HEK293 (cell line): ENCODE measurements around the gene CALHM3.

ENCODE experiments used
- CTCF ChIA-PET: fragments of 350-600 bp; formaldehyde crosslinking; extraction: SDS; loops from one replicate; lab custom pipeline; 2021; ENCODE audit warnings: antibody characterized with exemption; lab: Yijun Ruan, JAX
- POLR2A ChIA-PET: fragments of 300-600 bp; formaldehyde crosslinking; extraction: SDS; loops from one replicate; lab custom pipeline; 2020; ENCODE audit warnings: antibody characterized with exemption, inconsistent platforms; lab: Yijun Ruan, JAX
- H3K27ac ChIP-seq: fragments of 200-500 bp; sonication (Bioruptor generic); 2 replicates; pipeline ENCODE4 v1.5.1; 2014; ENCODE audit warnings: low read depth, low read length, control low read depth, inconsistent platforms; ENCODE audit errors: extremely low read depth
- H3K36me3 ChIP-seq, 2 experiments: fragments of 200-500 bp in 1 of 2; sonication (Bioruptor generic) in 1 of 2; 1 replicate in 1 of 2; 2 replicates in 1 of 2; pipeline ENCODE4 v1.5.1; 2014 to 2017; ENCODE audit warnings: inconsistent platforms in 2 of 2, low read length in 2 of 2; ENCODE audit not compliant: control insufficient read depth in 2 of 2, insufficient read depth in 1 of 2
- H3K4me1 ChIP-seq: fragments of 200-500 bp; sonication (Bioruptor generic); 2 replicates; pipeline ENCODE4 v1.5.1; 2014; ENCODE audit warnings: mild to moderate bottlenecking, low read length, inconsistent platforms; ENCODE audit not compliant: control insufficient read depth, insufficient read depth
- H3K4me3 ChIP-seq: 2 replicates; pipeline ENCODE4 v1.5.1; 2011; ENCODE audit warnings: low read depth, mild to moderate bottlenecking, control low read depth, low read length, moderate library complexity
- H3K9me3 ChIP-seq: fragments of 200-500 bp; sonication (Bioruptor generic); 2 replicates; pipeline ENCODE4 v1.5.1; 2014; ENCODE audit warnings: low read depth, low read length, inconsistent platforms; ENCODE audit not compliant: control insufficient read depth, insufficient read depth
- BCL11B ChIP-seq: fragments of 450-650 bp; formaldehyde crosslinking; IDR thresholded peaks from 2 replicates; pipeline ENCODE4 v1.5.1; 2016; ENCODE audit warnings: low read depth, missing biosample characterization, missing genetic modification characterization
- EGR2 ChIP-seq: fragments of 450-650 bp; formaldehyde crosslinking; IDR thresholded peaks from 2 replicates; pipeline ENCODE4 v1.5.1; 2016; ENCODE audit warnings: low read depth, missing biosample characterization, missing genetic modification characterization
- KLF16 ChIP-seq: fragments of 450-650 bp; formaldehyde crosslinking; IDR thresholded peaks from 2 replicates; pipeline ENCODE4 v1.5.1; 2017; ENCODE audit warnings: missing biosample characterization, missing genetic modification characterization
- PRDM6 ChIP-seq: fragments of 450-650 bp; formaldehyde crosslinking; IDR thresholded peaks from 2 replicates; pipeline ENCODE4 v1.5.1; 2017; ENCODE audit warnings: missing biosample characterization, missing genetic modification characterization
- SP2 ChIP-seq: fragments of 450-650 bp; formaldehyde crosslinking; IDR thresholded peaks from 2 replicates; pipeline ENCODE4 v1.5.1; 2016; ENCODE audit warnings: missing biosample characterization, missing genetic modification characterization
- YY2 ChIP-seq: fragments of 450-650 bp; formaldehyde crosslinking; IDR thresholded peaks from 2 replicates; pipeline ENCODE4 v1.5.1; 2016; ENCODE audit warnings: missing biosample characterization, missing genetic modification characterization
- ZBTB10 ChIP-seq: fragments of 450-650 bp; formaldehyde crosslinking; IDR thresholded peaks from 2 replicates; pipeline ENCODE4 v1.5.1; 2016; ENCODE audit warnings: missing biosample characterization, missing genetic modification characterization
- ZBTB26 ChIP-seq: fragments of 450-650 bp; formaldehyde crosslinking; optimal IDR thresholded peaks from 2 replicates; pipeline ENCODE3; 2016; ENCODE audit warnings: missing biosample characterization, mild to moderate bottlenecking, missing genetic modification characterization
- ZFHX2 ChIP-seq: fragments of 450-650 bp; formaldehyde crosslinking; conservative IDR thresholded peaks from 2 replicates; pipeline ENCODE4 v1.5.1; 2016; ENCODE audit warnings: missing biosample characterization, missing genetic modification characterization
- ZNF121 ChIP-seq: fragments of 450-650 bp; formaldehyde crosslinking; IDR thresholded peaks from 2 replicates; pipeline ENCODE4 v1.5.1; 2016; ENCODE audit warnings: missing biosample characterization, missing genetic modification characterization
- ZNF174 ChIP-seq: fragments of 450-650 bp; formaldehyde crosslinking; IDR thresholded peaks from 2 replicates; pipeline ENCODE4 v1.5.0; 2017; ENCODE audit warnings: missing biosample characterization, mild to moderate bottlenecking, missing genetic modification characterization
- ZNF223 ChIP-seq: fragments of 450-650 bp; formaldehyde crosslinking; IDR thresholded peaks from 2 replicates; pipeline ENCODE4 v1.5.1; 2016; ENCODE audit warnings: missing biosample characterization, missing genetic modification characterization
- ZNF24 ChIP-seq: fragments of 450-650 bp; formaldehyde crosslinking; IDR thresholded peaks from 2 replicates; pipeline ENCODE4 v1.5.1; 2016; ENCODE audit warnings: missing biosample characterization, missing genetic modification characterization
- ZNF792 ChIP-seq: fragments of 450-650 bp; formaldehyde crosslinking; IDR thresholded peaks from 2 replicates; pipeline ENCODE4 v1.5.1; 2016; ENCODE audit warnings: missing biosample characterization, missing genetic modification characterization
- ZSCAN23 ChIP-seq: fragments of 450-650 bp; formaldehyde crosslinking; IDR thresholded peaks from 2 replicates; pipeline ENCODE4 v1.5.1; 2016; ENCODE audit warnings: missing biosample characterization, missing genetic modification characterization
- ZSCAN30 ChIP-seq: fragments of 450-650 bp; IDR thresholded peaks from 2 replicates; pipeline ENCODE4 v1.5.1; 2018; ENCODE audit warnings: missing biosample characterization, mild to moderate bottlenecking, missing genetic modification characterization, moderate library complexity

The CALHM3 gene

GRCh38 chr10:103467406-103467805 lies 11.6 kb downstream of the CALHM3 start (continued):
- TF ChIP-seq ZBTB10 (no peak), ZSCAN30 (tag by site-specific recombination) (no peak), YY2 (no peak), KLF16 (tag by site-specific recombination) (no peak), ZNF121 (tag by site-specific recombination) (no peak), ZNF24 (tag by site-specific recombination) (no peak), SP2 (tag by site-specific recombination) (no peak), ZNF174 (tag by site-specific recombination) (no peak), PRDM6 (tag by site-specific recombination) (no peak)

- POLR2A ChIA-PET, result no interaction called here
- TF ChIP-seq BCL11B (no peak), ZBTB26 (tag by site-specific recombination) (no peak), ZSCAN23 (tag by site-specific recombination) (no peak), ZNF24 (tag by site-specific recombination) (no peak)
- CTCF ChIA-PET, result no interaction called here
- no peaks in the 10 kb centered on the region for H3K9me3 ChIP-seq
- no peak overlapping the region for H3K27ac ChIP-seq
- H3K4me1 ChIP-seq, result no peaks in the 10 kb centered on the region
- no peak overlapping the region for H3K4me3 ChIP-seq
- no peaks in the 10 kb centered on the region for H3K36me3 ChIP-seq
These were observed 12.3 kb downstream of the CALHM3 start for GRCh38 chr10:103466734-103467133.

GRCh38 chr10:103465411-103466179 lies 13.4 kb downstream of the CALHM3 start:
- Histone ChIP-seq H3K9me3 (no peaks in the 10 kb centered on the region), H3K4me3 (no peak overlapping the region), H3K27ac (no peak overlapping the region), H3K4me1 (no peaks in the 10 kb centered on the region), H3K36me3 (no peaks in the 10 kb centered on the region)
- POLR2A ChIA-PET, result interaction anchor here (0.9 to 1.0 kb wide), 2 partner anchors 11 to 13 kb away, joined by 3 to 4 read pairs; partner anchors contain the start of gene CALHM2
- TF ChIP-seq ZNF121 (tag by site-specific recombination) (peak; percentile 83), ZNF792 (tag by site-specific recombination) (no peak)
- TF ChIP-seq, all 188 proteins: peak for 1
- CTCF ChIA-PET, result interaction anchor here (0.6 to 1.1 kb wide), 3 partner anchors 18 to 1173 kb away, joined by 3 read pairs; no protein-coding TSS in a partner anchor

GRCh38 chr10:103463499-103463898 lies 15.5 kb downstream of the CALHM3 start:
- CTCF ChIA-PET, result interaction anchor here (0.7 to 1.3 kb wide), 3 partner anchors 14 to 101 kb away, joined by 3 to 4 read pairs (median 3); no protein-coding TSS in a partner anchor
- Histone ChIP-seq H3K4me3 (no peak overlapping the region), H3K27ac (no peak overlapping the region), H3K4me1 (no peaks in the 10 kb centered on the region), H3K36me3 (no peaks in the 10 kb centered on the region), H3K9me3 (no peaks in the 10 kb centered on the region)
- TF ChIP-seq EGR2 (tag by site-specific recombination) (peak; percentile 68), ZNF223 (tag by site-specific recombination) (no peak), ZFHX2 (tag by site-specific recombination) (peak; percentile 32)
- POLR2A ChIA-PET, result interaction anchor here (0.7 kb wide), 1 partner anchor 19 kb away, joined by 4 read pairs; no protein-coding TSS in a partner anchor
